Endothelial cell of umbilical vein (primary cell): ENCODE results near the gene HGFAC. TPM values are rescaled to one million over a fixed set of nuclear protein-coding genes. Genes with fewer than 3 reads are reported as not detected.

Experiments
- BruUV-seq: library from RNA; stranded (reverse); fragments of 400-500 nt; replicated peaks from 2 replicates; lab custom pipeline; 2021; lab: Mats Ljungman, UMichigan
- CTCF ChIA-PET: fragments of 300-600, 350-600 bp; sonication (Branson Sonifier 250); formaldehyde crosslinking; loops from one replicate; lab custom pipeline; 2021; ENCODE audit warnings: antibody characterized with exemption, inconsistent platforms; lab: Charles Lee
- POLR2A ChIA-PET: fragments of 300-600, 350-600 bp; sonication (Branson Sonifier 250); formaldehyde crosslinking; loops from one replicate; lab custom pipeline; 2021; ENCODE audit warnings: antibody characterized with exemption, inconsistent platforms; lab: Charles Lee
- DNase-seq: peaks from one replicate; pipeline ENCODE4 v3.0.0-alpha.2; 2011; ENCODE audit warnings: low read depth, low spot score
- FAIRE-seq: peaks from 2 replicates; lab custom pipeline; 2011; peaks lifted over from hg19 to GRCh38; lab: Jason Lieb, UNC
- H2AFZ ChIP-seq: 2 replicates; pipeline ENCODE4 v1.6.0; 2012; ENCODE audit warnings: low read depth, low read length, control low read depth, inconsistent platforms
- H3K27ac ChIP-seq: 2 replicates; pipeline ENCODE4 v1.5.1; 2011; ENCODE audit warnings: low read depth, mild to moderate bottlenecking, control low read depth, low read length, moderate library complexity; ENCODE audit not compliant: insufficient read depth
- H3K27me3 ChIP-seq, 2 experiments: 2 replicates each; pipeline versions ENCODE4 v1.6.0 to v1.6.1; 2011; ENCODE audit warnings: low read length in 2 of 2, mixed read lengths in 1 of 2; ENCODE audit not compliant: control insufficient read depth in 2 of 2, insufficient read depth in 2 of 2
- H3K36me3 ChIP-seq, 2 experiments: 2 replicates in 1 of 2; 3 replicates in 1 of 2; pipeline ENCODE4 v1.5.1; 2011; ENCODE audit warnings: low read length in 2 of 2, mild to moderate bottlenecking in 1 of 2, moderate library complexity in 1 of 2; ENCODE audit not compliant: control insufficient read depth in 2 of 2, insufficient read depth in 2 of 2; ENCODE audit errors: extremely low read depth in 1 of 2
- H3K4me1 ChIP-seq: 3 replicates; pipeline ENCODE4 v1.5.1; 2011; ENCODE audit warnings: mild to moderate bottlenecking, low read length; ENCODE audit not compliant: control insufficient read depth, insufficient read depth; ENCODE audit errors: extremely low read depth
- H3K4me2 ChIP-seq: 2 replicates; pipeline ENCODE4 v1.6.1; 2011; ENCODE audit warnings: low read length, control low read depth, mixed read lengths; ENCODE audit not compliant: insufficient read depth
- H3K4me3 ChIP-seq, 3 experiments: fragments of 200-600 bp in 1 of 3; sonication (generic), shearing (Covaris generic) in 1 of 3; replicated peaks in 1 of 3; 2 replicates each; pipeline ENCODE4 v1.5.1; 2011 to 2016; ENCODE audit warnings: control low read depth in 3 of 3, low read length in 3 of 3, mild to moderate bottlenecking in 2 of 3, inconsistent platforms in 1 of 3, low read depth in 1 of 3, moderate library complexity in 1 of 3; ENCODE audit not compliant: insufficient read depth in 1 of 3
- H3K79me2 ChIP-seq: 2 replicates; pipeline ENCODE4 v1.6.0; 2012; ENCODE audit warnings: low read length, inconsistent platforms; ENCODE audit not compliant: control insufficient read depth, insufficient read depth
- H3K9ac ChIP-seq: replicated peaks from 2 replicates; pipeline ENCODE3; 2011; ENCODE audit warnings: low read length, control low read depth; ENCODE audit not compliant: insufficient read depth; ENCODE audit errors: extremely low read depth
- H3K9me1 ChIP-seq: replicated peaks from 3 replicates; pipeline ENCODE4 v1.6.0; 2011; ENCODE audit warnings: mild to moderate bottlenecking, low read length; ENCODE audit not compliant: control insufficient read depth, insufficient read depth; ENCODE audit errors: extremely low read depth
- H3K9me3 ChIP-seq: replicated peaks from 2 replicates; pipeline ENCODE4 v1.5.1; 2012; ENCODE audit warnings: low read length, inconsistent platforms; ENCODE audit not compliant: control insufficient read depth, insufficient read depth
- H4K20me1 ChIP-seq: replicated peaks from 2 replicates; pipeline ENCODE3; 2011; ENCODE audit warnings: mild to moderate bottlenecking, low read length; ENCODE audit not compliant: control insufficient read depth, insufficient read depth; ENCODE audit errors: extremely low read depth
- EZH2 ChIP-seq: IDR thresholded peaks from 2 replicates; pipeline ENCODE4 v1.6.1; 2012; ENCODE audit warnings: borderline replicate concordance, low read depth, mild to moderate bottlenecking, moderate library complexity, low read length, inconsistent platforms; ENCODE audit not compliant: severe bottlenecking
- FOS ChIP-seq: IDR thresholded peaks from 2 replicates; pipeline ENCODE4 v1.6.1; 2011; ENCODE audit warnings: mild to moderate bottlenecking, low read length, moderate library complexity, borderline replicate concordance; ENCODE audit not compliant: insufficient read depth
- GATA2 ChIP-seq: IDR thresholded peaks from 2 replicates; pipeline ENCODE4 v1.7.0; 2011; ENCODE audit warnings: low read depth, mild to moderate bottlenecking, moderate library complexity, mixed read lengths, low read length; ENCODE audit not compliant: insufficient read length, insufficient read depth
- JUN ChIP-seq: IDR thresholded peaks from 2 replicates; pipeline ENCODE4 v1.6.1; 2011; ENCODE audit warnings: borderline replicate concordance, low read depth; ENCODE audit not compliant: insufficient read length, insufficient read depth
- MYC ChIP-seq: IDR thresholded peaks from one replicate; pipeline ENCODE4 v1.6.1; 2011; ENCODE audit warnings: mild to moderate bottlenecking, low read depth, low read length
- POLR2A ChIP-seq: IDR thresholded peaks from 2 replicates; pipeline ENCODE4 v1.6.1; 2012; ENCODE audit warnings: low read depth, mild to moderate bottlenecking, control low read depth, low read length
- POLR2AphosphoS5 ChIP-seq: IDR thresholded peaks from 2 replicates; pipeline ENCODE4 v1.6.1; 2012; ENCODE audit warnings: low read depth, mild to moderate bottlenecking, control low read depth, low read length, moderate library complexity; ENCODE audit not compliant: insufficient read depth
- dilution Hi-C: fragments of 300-500 bp; cut with MboI; formaldehyde crosslinking; loops from one replicate; pipeline ENCODE4 v1.15.0; 2019; ENCODE audit warnings: low sequenced_read_pairs; ENCODE audit not compliant: extremely low pct_ligation_motif_present
- intact Hi-C: fragments of 100-400 bp; cut with micrococcal nuclease; formaldehyde crosslinking; loops from one replicate; pipeline ENCODE4 v1.10.0; 2022
- polyA plus RNA-seq, 4 experiments: library from polyadenylated mRNA; depleted of rRNA in 3 of 4; stranded (reverse) in 3 of 4; unstranded in 1 of 4; fragments of >200 nt; gene quantifications; 2 replicates each; pipeline versions ENCODE4 v1.2.1 to v1.2.3, GENCODE V29; 2011 to 2012; ENCODE audit warnings: missing spikeins in 1 of 4
- total RNA-seq: library from RNA; stranded (reverse); gene quantifications from 2 replicates; pipeline ENCODE4 v1.2.3, GENCODE V29; 2021
- TF ChIP-seq, protein P1 (sequence below): IDR thresholded peaks from 2 replicates; pipeline ENCODE4 v1.6.1; 2011; ENCODE audit not compliant: insufficient read depth, insufficient read length
- TF ChIP-seq, protein P2 (sequence below), 2 donors: IDR thresholded peaks; 1 replicate in 1 of 2; 2 replicates in 1 of 2; pipeline ENCODE4 v1.5.1; 2011; ENCODE audit warnings: low read length in 2 of 2, mild to moderate bottlenecking in 2 of 2, moderate library complexity in 2 of 2, control low read depth in 1 of 2, inconsistent platforms in 1 of 2, low read depth in 1 of 2; ENCODE audit not compliant: insufficient read depth in 1 of 2; ENCODE audit errors: extremely low read depth in 1 of 2

Gene HGFAC
- total and polyA plus RNA-seq, 2 donors (not counting 3 experiments of a cell fraction or from before 2014, with no cell fraction given), result 0.36 to 0.49 TPM

DNA sequence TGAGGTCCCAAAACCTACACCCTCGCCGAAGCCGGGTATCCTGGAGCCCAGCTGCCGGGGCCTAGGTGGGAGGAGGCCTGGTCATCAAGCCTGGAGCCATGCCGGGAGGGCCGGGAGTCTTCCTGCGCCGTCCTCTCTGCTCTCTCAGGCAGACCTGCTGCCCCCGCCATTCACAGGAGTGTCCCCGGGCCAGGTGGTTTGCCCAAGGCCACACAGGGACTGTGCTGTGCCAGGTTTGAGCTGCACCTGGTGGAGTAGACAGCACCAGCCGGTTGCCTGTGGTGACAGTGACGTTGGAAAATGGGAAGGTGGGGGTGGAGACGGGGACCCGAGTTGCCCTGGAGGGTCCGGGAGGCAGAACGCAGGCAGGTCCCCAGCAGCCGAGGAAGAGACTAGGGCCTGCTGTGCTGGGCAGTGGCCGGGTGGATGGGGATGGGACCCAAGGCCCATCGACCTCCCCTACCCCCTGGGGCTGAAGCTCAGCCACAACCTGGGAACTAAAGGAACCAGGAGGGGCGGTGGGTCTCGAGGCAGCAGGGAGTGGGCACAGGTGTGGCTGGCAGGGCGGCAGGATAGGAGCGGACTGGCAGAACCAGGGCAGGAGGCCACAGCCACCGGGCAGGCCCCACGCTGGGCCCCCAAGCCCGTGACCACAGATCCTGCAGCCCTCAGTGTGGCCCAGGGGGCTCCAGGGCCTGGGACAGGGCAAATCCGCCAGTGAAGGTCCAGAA, 30.8 kb downstream of the HGFAC start:
- H3K36me3 ChIP-seq, result no peaks in the 10 kb centered on the region
- POLR2A ChIA-PET, result no interaction called here
- no TSS peak for BruUV-seq
- no peak overlapping the region for H3K9ac ChIP-seq
- no peaks in the 10 kb centered on the region for H3K4me1 ChIP-seq
- no peaks in the 10 kb centered on the region for H3K27me3 ChIP-seq
- no peak overlapping the region for H3K27ac ChIP-seq
- TF ChIP-seq GATA2, result no peak
- H3K79me2 ChIP-seq, result no peaks in the 10 kb centered on the region
- H3K4me2 ChIP-seq, result no peak overlapping the region
- DNase-seq, result no peak
- FAIRE-seq, result no peak
- no peaks in the 10 kb centered on the region for H3K9me3 ChIP-seq
- no peak overlapping the region for H3K4me3 ChIP-seq
- H4K20me1 ChIP-seq, result no peaks in the 10 kb centered on the region
- dilution Hi-C loops (no loop called here), intact Hi-C loops (no loop called here)
- H3K9me1 ChIP-seq, result no peaks in the 10 kb centered on the region
- H2AFZ ChIP-seq, result no peak overlapping the region
- CTCF ChIA-PET, result interaction anchor here (4.1 kb wide), 1 partner anchor 8 kb away, joined by 16 read pairs; no protein-coding TSS in a partner anchor

DNA sequence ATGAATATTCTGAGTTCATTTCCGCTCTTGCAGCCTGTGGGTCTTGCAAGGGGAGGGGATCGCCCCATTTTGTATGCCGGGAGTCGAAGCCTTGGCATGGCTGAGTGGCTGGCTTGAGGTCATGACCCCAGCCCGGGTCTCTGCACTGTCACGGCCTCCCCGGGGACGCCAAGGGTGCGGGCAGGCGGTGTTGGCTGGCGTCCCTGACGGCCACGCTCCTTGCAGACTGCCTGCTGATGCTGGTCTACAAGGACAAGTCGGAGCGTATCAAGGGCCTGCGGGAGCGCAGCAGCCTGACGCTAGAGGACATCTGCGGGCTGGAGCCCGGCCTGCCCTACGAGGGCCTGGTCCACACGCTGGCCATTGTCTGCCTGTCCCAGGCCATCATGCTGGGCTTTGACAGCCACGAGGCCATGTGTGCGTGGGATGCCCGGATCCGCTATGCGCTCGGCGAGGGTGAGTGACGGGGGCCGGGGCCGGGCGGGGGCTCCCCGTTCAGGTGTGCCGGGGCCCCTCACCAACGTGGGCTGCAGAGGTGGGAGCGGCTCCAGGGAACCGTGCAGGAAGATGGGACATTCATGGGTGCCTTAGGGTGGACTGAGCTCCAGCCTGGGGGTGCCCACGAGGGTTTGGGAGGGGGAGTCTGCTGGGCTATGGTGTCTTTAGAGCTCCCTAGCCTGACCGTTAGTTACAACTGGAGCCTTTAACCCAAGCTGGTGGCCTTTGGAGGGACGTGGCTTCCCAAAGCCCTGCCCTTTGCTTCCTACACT, 31.6 kb downstream of the HGFAC start:
- dilution Hi-C loops, result no loop called here
- no peaks in the 10 kb centered on the region for H4K20me1 ChIP-seq
- H2AFZ ChIP-seq, result no peak overlapping the region
- intact Hi-C loops, result no loop called here
- H3K9ac ChIP-seq, result no peak overlapping the region
- no peaks in the 10 kb centered on the region for H3K4me1 ChIP-seq
- FAIRE-seq (no peak), DNase-seq (no peak)
- H3K36me3 ChIP-seq, result no peaks in the 10 kb centered on the region
- H3K27ac ChIP-seq, result no peak overlapping the region
- TF ChIP-seq MYC, result no peak
- no peak for TF ChIP-seq JUN
- TF ChIP-seq GATA2, result no peak
- TF ChIP-seq FOS, result no peak
- TF ChIP-seq, protein P1, sequence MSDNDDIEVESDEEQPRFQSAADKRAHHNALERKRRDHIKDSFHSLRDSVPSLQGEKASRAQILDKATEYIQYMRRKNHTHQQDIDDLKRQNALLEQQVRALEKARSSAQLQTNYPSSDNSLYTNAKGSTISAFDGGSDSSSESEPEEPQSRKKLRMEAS, result no peak
- TF ChIP-seq EZH2, result no peak
- TF ChIP-seq POLR2A, result no peak
- TF ChIP-seq POLR2AphosphoS5, result no peak
- TF ChIP-seq, protein P2, sequence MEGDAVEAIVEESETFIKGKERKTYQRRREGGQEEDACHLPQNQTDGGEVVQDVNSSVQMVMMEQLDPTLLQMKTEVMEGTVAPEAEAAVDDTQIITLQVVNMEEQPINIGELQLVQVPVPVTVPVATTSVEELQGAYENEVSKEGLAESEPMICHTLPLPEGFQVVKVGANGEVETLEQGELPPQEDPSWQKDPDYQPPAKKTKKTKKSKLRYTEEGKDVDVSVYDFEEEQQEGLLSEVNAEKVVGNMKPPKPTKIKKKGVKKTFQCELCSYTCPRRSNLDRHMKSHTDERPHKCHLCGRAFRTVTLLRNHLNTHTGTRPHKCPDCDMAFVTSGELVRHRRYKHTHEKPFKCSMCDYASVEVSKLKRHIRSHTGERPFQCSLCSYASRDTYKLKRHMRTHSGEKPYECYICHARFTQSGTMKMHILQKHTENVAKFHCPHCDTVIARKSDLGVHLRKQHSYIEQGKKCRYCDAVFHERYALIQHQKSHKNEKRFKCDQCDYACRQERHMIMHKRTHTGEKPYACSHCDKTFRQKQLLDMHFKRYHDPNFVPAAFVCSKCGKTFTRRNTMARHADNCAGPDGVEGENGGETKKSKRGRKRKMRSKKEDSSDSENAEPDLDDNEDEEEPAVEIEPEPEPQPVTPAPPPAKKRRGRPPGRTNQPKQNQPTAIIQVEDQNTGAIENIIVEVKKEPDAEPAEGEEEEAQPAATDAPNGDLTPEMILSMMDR (IDR thresholded peaks at IDR 0.05; ENCODE audit: extremely low read depth in 1 of 2, insufficient read depth in 1 of 2, low read depth in 1 of 2, low read length in 2 of 2), result no peak
- CTCF ChIA-PET, result no interaction called here
- POLR2A ChIA-PET, result interaction anchor here (0.6 kb wide), 1 partner anchor 45 kb away, joined by 3 read pairs; no protein-coding TSS in a partner anchor
- H3K9me3 ChIP-seq, result no peaks in the 10 kb centered on the region
- H3K4me3 ChIP-seq, result no peak overlapping the region
- H3K4me2 ChIP-seq, result no peak overlapping the region
- no TSS peak for BruUV-seq
- H3K79me2 ChIP-seq, result no peaks in the 10 kb centered on the region
- H3K27me3 ChIP-seq, result no peaks in the 10 kb centered on the region
- H3K9me1 ChIP-seq, result no peaks in the 10 kb centered on the region
